Stomach smooth muscle (tissue), 2 donors: ENCODE measurements around the gene OR7C2.

Experiments used
- H3K27ac ChIP-seq: one replicate; pipeline ENCODE4 v1.7.0; 2013; ENCODE audit warnings: mild to moderate bottlenecking, low read length, inconsistent platforms
- H3K27me3 ChIP-seq, 2 donors: one replicate each; pipeline ENCODE4 v1.7.0; 2013; ENCODE audit warnings: low read length in 2 of 2; ENCODE audit not compliant: insufficient read depth in 2 of 2, control insufficient read depth in 1 of 2
- H3K36me3 ChIP-seq, 2 donors: one replicate each; pipeline ENCODE4 v1.7.0; 2013; ENCODE audit warnings: low read length in 2 of 2; ENCODE audit not compliant: control insufficient read depth in 2 of 2, insufficient read depth in 2 of 2
- H3K4me1 ChIP-seq: one replicate; pipeline ENCODE4 v1.7.0; 2013; ENCODE audit warnings: low read length; ENCODE audit not compliant: control insufficient read depth, insufficient read depth
- H3K4me3 ChIP-seq, 2 donors: one replicate each; pipeline ENCODE4 v1.7.0; 2013; ENCODE audit warnings: low read length in 2 of 2
- H3K9ac ChIP-seq, 2 donors: one replicate each; pipeline ENCODE4 v1.7.0; 2013; ENCODE audit warnings: low read length in 2 of 2, mild to moderate bottlenecking in 1 of 2
- H3K9me3 ChIP-seq, 2 donors: one replicate each; pipeline ENCODE4 v1.7.0; 2013; ENCODE audit warnings: low read length in 2 of 2; ENCODE audit not compliant: control insufficient read depth in 2 of 2
- donor health status: healthy.
- donor health status: Pancreatic carcinoma.

OR7C2 gene

GRCh38 chr19:14950421-14950820 lies 9.1 kb downstream of the OR7C2 start:
- Histone ChIP-seq H3K4me1 (no peaks in the 10 kb centered on the region), H3K36me3 (no peaks in the 10 kb centered on the region), H3K9me3 (peaks cover 0 to 2% of the 10 kb centered on the region in 2 donors), H3K27me3 (peaks cover 0 to 2% of the 10 kb centered on the region in 2 donors), H3K4me3 (no peak overlapping the region), H3K9ac (no peak overlapping the region), H3K27ac (no peak overlapping the region)

- Histone ChIP-seq H3K27ac (no peak overlapping the region), H3K27me3 (peaks cover 2 to 3% of the 10 kb centered on the region in 2 donors), H3K36me3 (no peaks in the 10 kb centered on the region), H3K9ac (no peak overlapping the region), H3K9me3 (peaks cover 8 to 11% of the 10 kb centered on the region in 2 donors), H3K4me3 (no peak overlapping the region), H3K4me1 (no peaks in the 10 kb centered on the region)
Measured at GRCh38 chr19:14952767-14953166, 11.5 kb downstream of the OR7C2 start.

- Histone ChIP-seq H3K4me3 (no peak overlapping the region), H3K9ac (no peak overlapping the region), H3K4me1 (no peaks in the 10 kb centered on the region)
Measured at GRCh38 chr19:14954071-14954655, 12.9 kb downstream of the OR7C2 start.

GRCh38 chr19:14957464-14957863 lies 16.2 kb downstream of the OR7C2 start:
- peaks cover 19% of the 10 kb centered on the region in 2 donors for H3K9me3 ChIP-seq
- H3K27ac ChIP-seq, result no peak overlapping the region
- peaks cover 2 to 3% of the 10 kb centered on the region in 2 donors for H3K27me3 ChIP-seq
- no peak overlapping the region for H3K4me3 ChIP-seq
- H3K4me1 ChIP-seq, result no peaks in the 10 kb centered on the region
- H3K9ac ChIP-seq, result no peak overlapping the region
- H3K36me3 ChIP-seq, result no peaks in the 10 kb centered on the region

More at GRCh38 chr19:14954071-14954655, 12.9 kb downstream of the OR7C2 start:
- H3K9me3 ChIP-seq, result peaks cover 10 to 11% of the 10 kb centered on the region in 2 donors
- H3K27me3 ChIP-seq, result peaks cover 2 to 3% of the 10 kb centered on the region in 2 donors
- H3K27ac ChIP-seq, result no peak overlapping the region
- H3K36me3 ChIP-seq, result no peaks in the 10 kb centered on the region

GRCh38 chr19:14959263-14959662 lies 18.0 kb downstream of the OR7C2 start:
- peaks cover 19 to 20% of the 10 kb centered on the region in 2 donors for H3K9me3 ChIP-seq
- H3K27ac ChIP-seq, result no peak overlapping the region
- no peaks in the 10 kb centered on the region for H3K36me3 ChIP-seq
- H3K4me1 ChIP-seq, result no peaks in the 10 kb centered on the region
- peaks cover under 1 to 3% of the 10 kb centered on the region in 2 donors for H3K27me3 ChIP-seq
- no peak overlapping the region for H3K9ac ChIP-seq
- no peak overlapping the region for H3K4me3 ChIP-seq

- Histone ChIP-seq H3K27me3 (no peaks in the 10 kb centered on the region), H3K4me3 (no peak overlapping the region), H3K36me3 (no peaks in the 10 kb centered on the region), H3K27ac (no peak overlapping the region), H3K9me3 (peaks cover 13 to 17% of the 10 kb centered on the region in 2 donors), H3K4me1 (no peaks in the 10 kb centered on the region), H3K9ac (no peak overlapping the region)
Measured at GRCh38 chr19:14961956-14962685, 20.8 kb downstream of the OR7C2 start.

- Histone ChIP-seq H3K4me1 (no peaks in the 10 kb centered on the region), H3K9me3 (no peaks in the 10 kb centered on the region), H3K27ac (no peak overlapping the region), H3K4me3 (no peak overlapping the region), H3K27me3 (peaks cover 0 to 7% of the 10 kb centered on the region in 2 donors), H3K9ac (no peak overlapping the region), H3K36me3 (no peaks in the 10 kb centered on the region)
Measured at GRCh38 chr19:14968247-14968646, 27.0 kb downstream of the OR7C2 start.

GRCh38 chr19:14971474-14971873 lies 30.2 kb downstream of the OR7C2 start:
- Histone ChIP-seq H3K9me3 (no peaks in the 10 kb centered on the region), H3K36me3 (no peaks in the 10 kb centered on the region), H3K9ac (no peak overlapping the region), H3K27me3 (peaks cover 0 to 10% of the 10 kb centered on the region in 2 donors), H3K4me1 (no peaks in the 10 kb centered on the region), H3K27ac (no peak overlapping the region), H3K4me3 (no peak overlapping the region)

GRCh38 chr19:14972676-14973075 lies 31.4 kb downstream of the OR7C2 start:
- Histone ChIP-seq H3K9ac (no peak overlapping the region), H3K9me3 (no peaks in the 10 kb centered on the region), H3K4me1 (no peaks in the 10 kb centered on the region), H3K27me3 (peaks cover 7 to 17% of the 10 kb centered on the region in 2 donors), H3K36me3 (no peaks in the 10 kb centered on the region), H3K4me3 (no peak overlapping the region), H3K27ac (no peak overlapping the region)

GRCh38 chr19:14974488-14974887 lies 33.2 kb downstream of the OR7C2 start:
- no peak overlapping the region for H3K27ac ChIP-seq
- H3K9ac ChIP-seq, result no peak overlapping the region
- H3K27me3 ChIP-seq, result peaks cover 20 to 25% of the 10 kb centered on the region in 2 donors
- H3K4me1 ChIP-seq, result no peaks in the 10 kb centered on the region
- no peak overlapping the region for H3K4me3 ChIP-seq
- H3K9me3 ChIP-seq, result peaks cover 0 to 2% of the 10 kb centered on the region in 2 donors
- no peaks in the 10 kb centered on the region for H3K36me3 ChIP-seq

GRCh38 chr19:14977128-14977527 lies 35.8 kb downstream of the OR7C2 start:
- no peaks in the 10 kb centered on the region for H3K4me1 ChIP-seq
- H3K9ac ChIP-seq, result no peak overlapping the region
- peaks cover 0 to 2% of the 10 kb centered on the region in 2 donors for H3K9me3 ChIP-seq
- peaks cover 27 to 32% of the 10 kb centered on the region in 2 donors for H3K27me3 ChIP-seq
- no peak overlapping the region for H3K4me3 ChIP-seq
- no peaks in the 10 kb centered on the region for H3K36me3 ChIP-seq
- no peak overlapping the region for H3K27ac ChIP-seq
